GM20000 (cell line): ENCODE data around the gene ACTN3.
"Not testable (repeated sequence)": the region's sequence is repeated elsewhere in the genome, so short reads cannot be mapped to it uniquely, and the experiment has no call there.

Experiments
- DNase-seq: peaks from one replicate; pipeline ENCODE4 v3.0.0; 2012; ENCODE audit warnings: low spot score
- CTCF ChIP-seq: IDR thresholded peaks from 2 replicates; pipeline ENCODE4 v1.5.1; 2012; ENCODE audit warnings: mild to moderate bottlenecking, control low read depth; ENCODE audit errors: extremely low read depth, missing control alignments

The ACTN3 gene

GRCh38 chr11:66581261-66581660 is 34.6 kb downstream of the ACTN3 start:
- TF ChIP-seq CTCF, result no peak
- no peak for DNase-seq

GRCh38 chr11:66582565-66583147 is 36.0 kb downstream of the ACTN3 start:
- not testable (repeated sequence) for DNase-seq

- not testable (repeated sequence) for DNase-seq
Observed at GRCh38 chr11:66585447-66585846, 38.7 kb downstream of the ACTN3 start.

- TF ChIP-seq CTCF, result no peak
- DNase-seq, result no peak
Observed at GRCh38 chr11:66586136-66586535, 39.4 kb downstream of the ACTN3 start.

GRCh38 chr11:66589315-66589714 is 42.6 kb downstream of the ACTN3 start:
- not testable (repeated sequence) for DNase-seq

- no peak for DNase-seq
- no peak for TF ChIP-seq CTCF
Observed at GRCh38 chr11:66589996-66590675, 43.4 kb downstream of the ACTN3 start.

- no peak for DNase-seq
- TF ChIP-seq CTCF, result no peak
Observed at GRCh38 chr11:66591175-66591574, 44.5 kb downstream of the ACTN3 start.

GRCh38 chr11:66592457-66593302 is 46.0 kb downstream of the ACTN3 start, which contains the start of the genes CCDC87 and CCS:
CCDC87 (minus strand) TSS chr11:66593063; CDS start chr11:66593015, 48 bp downstream.
CCS (plus strand) TSS chr11:66593185; CDS start chr11:66593262, 77 bp downstream.
- DNase-seq, result peak; percentile 100
- peak; percentile 47 for TF ChIP-seq CTCF
